22Rv1 (cell line): ENCODE data around the gene FGGY.

Source experiments
- H3K27ac ChIP-seq: fragments of 450-650 bp; 2 replicates; pipeline ENCODE4 v1.5.1; 2017
- ZFX ChIP-seq: fragments of 450-650 bp; IDR thresholded peaks from 2 replicates; pipeline ENCODE4 v1.6.1; 2017; ENCODE audit warnings: antibody characterized with exemption, borderline replicate concordance
- TF ChIP-seq, protein P1 (sequence below): fragments of 450-650 bp; IDR thresholded peaks from 2 replicates; pipeline ENCODE4 v1.5.1; 2017; ENCODE audit warnings: mild to moderate bottlenecking

The FGGY gene

DNA sequence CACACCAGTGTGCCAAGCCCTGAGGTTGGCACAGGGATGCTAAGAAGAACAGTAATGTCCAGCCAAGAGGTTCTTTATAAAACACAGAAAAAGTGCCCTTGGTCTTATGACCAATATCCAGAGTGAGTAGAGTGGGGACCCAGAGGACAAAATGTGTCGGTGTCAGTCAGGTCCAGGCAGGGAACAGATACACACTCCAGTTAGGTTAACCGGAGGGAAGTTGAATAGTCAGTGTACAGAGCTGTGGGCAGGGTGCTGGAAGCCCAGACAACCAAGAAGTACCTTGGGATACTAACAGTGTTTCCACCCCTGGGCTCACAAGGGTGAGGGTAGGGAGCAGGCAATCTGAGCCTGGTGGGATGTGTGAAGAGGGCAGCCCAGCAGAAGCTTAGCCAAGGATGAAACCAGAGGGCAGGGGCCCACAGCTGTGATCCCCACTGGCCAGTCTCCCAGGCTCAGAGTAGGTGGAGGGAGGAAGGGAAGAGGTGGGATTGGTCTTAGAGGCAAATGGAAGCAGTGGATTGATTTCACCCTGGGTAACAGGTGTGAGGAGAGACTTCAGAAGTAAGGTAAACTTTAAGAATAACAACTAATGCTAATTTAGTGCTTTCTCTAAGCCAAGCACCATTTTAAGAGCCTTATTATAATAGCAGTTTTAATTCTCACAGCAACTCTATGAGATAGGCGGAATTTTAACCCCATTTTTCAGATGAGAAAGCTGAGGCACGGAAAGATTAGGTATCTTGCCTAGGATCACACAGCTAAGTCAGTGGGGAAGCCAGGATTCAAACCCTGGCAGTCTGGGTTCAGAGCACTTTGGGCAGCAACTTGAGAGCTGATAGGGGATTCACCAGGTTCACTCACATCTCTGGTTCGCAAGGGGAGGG lies 374.4 kb downstream of the FGGY start:
- no peak overlapping the region for H3K27ac ChIP-seq
- no peak for TF ChIP-seq ZFX
- TF ChIP-seq, protein P1, sequence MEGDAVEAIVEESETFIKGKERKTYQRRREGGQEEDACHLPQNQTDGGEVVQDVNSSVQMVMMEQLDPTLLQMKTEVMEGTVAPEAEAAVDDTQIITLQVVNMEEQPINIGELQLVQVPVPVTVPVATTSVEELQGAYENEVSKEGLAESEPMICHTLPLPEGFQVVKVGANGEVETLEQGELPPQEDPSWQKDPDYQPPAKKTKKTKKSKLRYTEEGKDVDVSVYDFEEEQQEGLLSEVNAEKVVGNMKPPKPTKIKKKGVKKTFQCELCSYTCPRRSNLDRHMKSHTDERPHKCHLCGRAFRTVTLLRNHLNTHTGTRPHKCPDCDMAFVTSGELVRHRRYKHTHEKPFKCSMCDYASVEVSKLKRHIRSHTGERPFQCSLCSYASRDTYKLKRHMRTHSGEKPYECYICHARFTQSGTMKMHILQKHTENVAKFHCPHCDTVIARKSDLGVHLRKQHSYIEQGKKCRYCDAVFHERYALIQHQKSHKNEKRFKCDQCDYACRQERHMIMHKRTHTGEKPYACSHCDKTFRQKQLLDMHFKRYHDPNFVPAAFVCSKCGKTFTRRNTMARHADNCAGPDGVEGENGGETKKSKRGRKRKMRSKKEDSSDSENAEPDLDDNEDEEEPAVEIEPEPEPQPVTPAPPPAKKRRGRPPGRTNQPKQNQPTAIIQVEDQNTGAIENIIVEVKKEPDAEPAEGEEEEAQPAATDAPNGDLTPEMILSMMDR = no peak

DNA sequence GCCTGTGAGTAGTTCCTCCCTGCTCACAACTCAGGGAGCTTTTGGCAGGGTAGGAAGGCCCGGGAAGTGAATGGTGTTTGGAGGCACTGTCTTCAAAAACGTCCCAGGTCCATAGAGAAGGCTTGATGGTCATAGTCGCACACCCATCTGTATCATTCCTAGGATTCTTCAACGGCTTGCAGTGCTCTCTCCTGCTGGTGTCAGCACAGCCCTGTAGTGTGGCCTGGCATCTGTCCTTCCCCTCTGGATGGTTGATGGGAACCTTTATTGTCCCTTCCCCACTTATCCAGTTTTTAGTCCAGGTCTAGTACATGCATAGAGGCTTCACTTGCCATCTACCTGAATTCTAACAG lies 375.0 kb downstream of the FGGY start:
- H3K27ac ChIP-seq = no peak overlapping the region
- TF ChIP-seq ZFX = no peak
- TF ChIP-seq, protein P1 = no peak

DNA sequence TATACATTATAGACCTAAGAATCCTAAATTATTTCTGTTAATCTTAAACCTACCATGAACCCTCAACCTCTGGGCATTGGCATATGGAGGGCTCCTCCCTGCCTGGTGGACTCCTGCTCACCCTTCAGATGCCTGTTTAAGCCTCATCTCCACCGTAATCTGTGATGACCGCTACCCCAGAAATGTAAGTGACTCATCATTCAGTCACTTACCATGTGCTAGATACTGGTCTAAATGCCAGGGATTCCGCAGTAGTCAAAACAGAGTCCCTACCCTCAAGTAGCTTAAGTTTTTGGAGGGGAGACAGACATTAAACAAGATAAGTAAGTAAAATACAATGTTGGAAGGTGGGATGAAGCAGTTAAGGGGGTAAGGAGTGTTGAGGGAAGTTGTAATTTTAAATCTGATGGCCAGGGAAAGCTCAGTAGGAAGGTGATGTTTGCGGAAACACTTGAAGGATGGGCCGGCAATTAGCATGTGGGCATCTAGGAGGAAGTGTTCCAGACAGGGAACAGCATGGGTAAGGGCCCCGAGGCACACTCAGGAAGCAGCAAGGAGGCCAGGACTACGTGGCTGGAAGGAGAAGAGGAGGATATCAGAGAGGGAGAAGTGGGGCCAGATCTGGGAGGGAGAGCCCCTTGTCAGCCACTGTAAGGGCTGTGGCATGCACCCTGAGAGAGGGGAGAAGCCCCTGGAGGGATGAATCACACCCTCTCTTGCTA lies 376.1 kb downstream of the FGGY start:
- TF ChIP-seq ZFX = no peak
- TF ChIP-seq, protein P1 = no peak
- H3K27ac ChIP-seq = no peak overlapping the region

DNA sequence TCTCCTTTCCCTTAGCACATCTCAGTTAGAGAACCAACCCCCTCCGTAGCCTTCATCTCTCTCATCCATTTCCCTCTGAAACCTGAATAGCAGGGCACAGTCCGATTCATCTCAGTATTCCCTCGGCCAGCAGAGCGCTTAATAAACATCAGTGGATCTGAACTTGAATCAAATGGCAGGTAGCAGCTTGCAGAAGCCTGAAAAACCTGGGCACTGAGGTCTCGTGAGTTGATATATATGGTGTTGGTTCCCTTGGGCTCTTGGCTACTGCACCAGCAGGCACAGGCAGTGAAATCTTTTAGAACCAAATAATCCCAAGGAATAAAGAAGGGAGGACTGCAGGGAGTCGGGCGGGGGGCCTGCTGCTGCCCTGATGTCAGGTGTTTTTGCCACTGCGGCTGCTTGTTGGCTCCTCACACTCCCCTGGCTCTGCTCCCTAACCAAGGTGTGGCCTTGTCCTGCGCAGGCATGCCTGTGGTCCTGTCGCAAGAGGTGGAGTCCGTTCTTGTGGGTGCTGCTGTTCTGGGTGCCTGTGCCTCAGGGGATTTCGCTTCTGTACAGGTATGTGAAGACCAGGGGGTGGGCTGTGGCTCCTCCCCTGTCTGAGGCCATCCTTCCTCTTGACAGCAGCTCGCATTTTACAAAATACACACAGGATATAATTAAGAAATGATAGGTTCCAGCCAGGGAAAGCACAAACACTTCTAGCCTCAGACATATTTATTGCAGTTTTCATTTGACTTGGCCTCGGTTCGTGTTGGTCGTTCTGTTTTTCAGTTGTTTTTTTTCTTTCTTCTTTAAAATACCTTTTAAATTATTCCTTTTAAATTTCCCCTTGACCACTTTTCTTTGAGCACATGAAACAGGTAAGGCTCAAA lies 376.9 kb downstream of the FGGY start:
- H3K27ac ChIP-seq = no peak overlapping the region
- TF ChIP-seq ZFX = no peak
- TF ChIP-seq, protein P1 = no peak

DNA sequence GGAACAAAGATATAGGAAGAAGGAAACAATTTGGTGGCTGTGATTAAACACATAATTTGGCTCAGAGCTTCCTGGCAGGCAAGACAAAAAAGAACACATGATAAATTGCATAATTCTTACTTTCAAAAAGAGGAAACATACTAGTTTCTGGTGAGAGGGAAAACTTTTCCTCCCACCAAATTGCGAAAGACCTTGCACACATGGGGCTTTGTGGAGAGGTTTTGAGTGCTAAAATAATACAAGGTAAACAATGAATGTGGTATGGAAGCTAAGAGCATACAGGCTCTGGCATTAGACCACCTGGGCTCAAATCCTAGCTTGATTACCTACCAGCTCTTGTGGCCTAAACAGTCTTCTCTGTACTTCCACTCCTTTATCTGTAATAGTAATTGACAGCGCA lies 377.7 kb downstream of the FGGY start:
- no peak overlapping the region for H3K27ac ChIP-seq
- TF ChIP-seq ZFX = no peak
- TF ChIP-seq, protein P1 = no peak

DNA sequence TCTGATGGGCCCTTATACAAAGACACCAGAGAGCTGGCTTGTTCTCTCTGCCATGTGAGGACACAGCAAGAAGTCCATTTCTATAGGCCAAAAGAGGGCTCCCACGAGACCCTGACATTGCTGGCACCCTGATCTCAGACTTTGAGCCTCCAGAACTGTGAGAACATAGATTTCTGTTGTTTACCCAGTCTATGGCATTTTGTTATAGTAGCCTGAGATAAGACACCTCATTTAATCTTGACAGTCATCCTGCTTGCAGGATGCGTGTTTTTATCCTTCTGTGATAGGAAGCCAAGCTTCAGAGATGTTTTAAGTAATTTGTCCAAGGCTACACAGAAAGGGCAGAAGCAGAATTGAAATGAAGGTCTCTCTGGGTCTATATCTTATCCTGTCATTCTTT lies 379.0 kb downstream of the FGGY start:
- no peak overlapping the region for H3K27ac ChIP-seq
- TF ChIP-seq, protein P1 = no peak
- TF ChIP-seq ZFX = no peak
